ENCODE measurements around the gene RWDD3. TPM values are rescaled to one million over a fixed set of nuclear protein-coding genes. Genes with fewer than 3 reads are reported as not detected.

The RWDD3 gene
- total RNA-seq, 1 donor from 2014 or later, result 25.9 TPM

- DNase-seq (ENCODE audit: low spot score), result no peak
- no peak for ATAC-seq
- intact Hi-C loops (cut with DNase I), result no loop called here
Measured at GRCh38 chr1:95262913-95263312, 28.9 kb downstream of the RWDD3 start.

DNA sequence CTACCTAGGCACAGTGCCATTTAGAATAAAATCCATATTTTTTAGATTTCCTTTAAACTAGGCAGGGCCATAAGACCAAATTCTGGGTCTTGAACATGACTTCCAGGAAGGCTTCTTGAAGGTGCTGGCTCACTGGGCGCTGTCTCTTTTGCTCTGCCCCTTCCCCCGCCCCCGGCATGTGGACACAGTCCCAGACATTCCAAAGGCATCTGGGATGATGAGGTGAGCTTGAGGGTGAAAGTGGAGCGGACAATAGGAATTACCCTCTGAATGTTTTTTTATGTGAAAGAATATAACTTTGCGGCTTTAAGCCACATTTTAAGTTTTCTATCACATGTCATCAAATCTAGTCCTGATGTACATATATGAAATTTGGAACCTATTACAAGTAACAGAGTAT, 29.4 kb downstream of the RWDD3 start:
- intact Hi-C loops (cut with DNase I), result no loop called here

DNA sequence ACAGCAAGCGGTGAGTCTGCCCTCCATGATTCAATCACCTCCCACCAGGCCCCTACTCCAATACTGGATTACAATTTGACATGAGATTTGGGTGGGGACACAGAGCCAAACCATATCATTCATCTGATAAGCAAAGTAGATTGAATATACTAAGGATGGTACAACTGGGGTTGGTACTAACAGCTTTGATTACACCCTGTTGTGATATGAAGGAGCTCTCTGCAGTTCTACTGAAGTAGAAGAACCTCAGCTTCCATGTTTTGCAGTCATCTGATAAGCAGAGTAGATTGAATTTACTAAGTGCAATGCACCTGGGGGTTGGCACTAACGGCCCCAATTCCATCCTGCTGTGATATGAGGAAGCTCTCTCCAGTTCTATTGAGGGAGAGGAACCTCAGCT, 31.1 kb downstream of the RWDD3 start:
- DNase-seq (ENCODE audit: low spot score) (no peak), ATAC-seq (no peak)
- intact Hi-C loops (cut with DNase I), result loop anchor here (5.0 kb wide), 1 partner anchor 1188 kb away; no protein-coding TSS in a partner anchor

More for the DNA sequence above, 29.4 kb downstream of the RWDD3 start:
- DNase-seq (ENCODE audit: low spot score) (no peak), ATAC-seq (no peak)

- intact Hi-C loops (cut with DNase I), result no loop called here
- ATAC-seq (no peak), DNase-seq (ENCODE audit: low spot score) (no peak)
Measured at GRCh38 chr1:95276429-95276828, 42.4 kb downstream of the RWDD3 start.

DNA sequence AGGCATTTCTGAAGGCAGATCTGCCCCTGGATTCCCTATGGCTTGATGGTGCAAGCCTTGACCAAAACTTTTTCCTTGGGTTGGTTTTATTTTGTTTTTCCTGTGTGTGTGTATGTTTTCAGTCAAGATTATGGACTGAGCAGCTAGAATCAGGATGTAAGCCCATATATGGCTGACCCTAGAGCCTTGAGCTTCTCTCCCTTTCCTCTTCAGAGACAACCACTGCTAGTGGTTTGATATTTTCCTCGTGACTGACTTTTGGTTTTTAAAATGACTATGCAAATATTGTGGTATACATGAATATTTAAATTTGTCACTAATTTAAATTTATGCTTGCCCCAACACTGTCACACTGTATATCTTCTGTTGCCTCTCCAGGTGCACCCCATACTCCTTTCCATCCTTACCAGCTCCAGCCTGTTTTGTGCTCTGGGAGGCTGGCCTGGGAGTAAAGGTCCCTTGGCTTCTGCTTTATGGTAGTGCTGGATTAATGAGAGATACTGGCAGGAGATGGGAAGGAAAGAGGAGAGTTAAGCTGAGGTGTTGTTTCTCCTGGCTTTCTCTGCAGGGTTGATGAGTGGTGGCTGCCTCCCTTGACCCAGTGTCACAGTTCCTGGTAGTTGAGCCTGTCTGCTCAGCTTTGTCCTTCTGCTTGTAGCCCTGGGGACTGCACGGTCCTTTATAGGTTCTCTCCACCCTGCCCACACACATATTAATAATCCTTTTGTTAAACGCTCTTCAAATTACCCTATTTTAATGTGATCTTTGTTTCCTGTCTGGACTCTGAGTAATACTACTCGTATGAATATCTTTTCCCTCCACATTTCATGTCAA, 44.4 kb downstream of the RWDD3 start:
- intact Hi-C loops (cut with DNase I), result no loop called here
- DNase-seq (ENCODE audit: low spot score) (no peak), ATAC-seq (no peak)

- intact Hi-C loops (cut with DNase I), result no loop called here
- ATAC-seq (no peak), DNase-seq (ENCODE audit: low spot score) (no peak)
Measured at GRCh38 chr1:95281781-95282517, 47.9 kb downstream of the RWDD3 start.

GRCh38 chr1:95282518-95282895, 48.5 kb downstream of the RWDD3 start:
- intact Hi-C loops (cut with DNase I), result no loop called here
- ATAC-seq, result no peak
- no peak for DNase-seq (ENCODE audit: low spot score)

GRCh38 chr1:95284420-95284819, 50.4 kb downstream of the RWDD3 start:
- intact Hi-C loops (cut with DNase I), result no loop called here
- ATAC-seq (no peak), DNase-seq (ENCODE audit: low spot score) (no peak)

DNA sequence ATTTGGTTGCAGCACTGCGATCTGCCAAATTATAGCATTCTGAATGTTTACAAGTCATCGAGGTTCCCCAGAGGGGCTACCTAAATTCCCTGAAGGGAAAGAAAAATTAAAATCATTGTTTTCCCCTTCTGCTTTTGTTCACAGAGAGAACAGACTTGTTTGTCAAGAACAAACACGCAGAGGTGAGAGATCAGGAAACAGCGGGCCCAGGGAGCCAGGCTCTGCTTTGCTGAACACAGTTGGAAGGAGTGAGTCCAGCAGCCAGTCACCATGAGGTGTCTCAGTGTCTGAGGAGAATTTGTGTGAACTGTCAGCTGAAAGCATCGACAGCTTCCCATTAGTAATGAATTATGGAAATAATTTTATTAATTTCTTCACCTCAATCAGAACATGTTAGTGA, 52.5 kb downstream of the RWDD3 start:
- intact Hi-C loops (cut with DNase I), result no loop called here
- DNase-seq (ENCODE audit: low spot score) (no peak), ATAC-seq (no peak)

GRCh38 chr1:95287081-95287480, 53.1 kb downstream of the RWDD3 start:
- no peak for ATAC-seq
- intact Hi-C loops (cut with DNase I), result no loop called here
- no peak for DNase-seq (ENCODE audit: low spot score)

GRCh38 chr1:95287825-95288224, 53.8 kb downstream of the RWDD3 start:
- DNase-seq (ENCODE audit: low spot score) (no peak), ATAC-seq (no peak)
- intact Hi-C loops (cut with DNase I), result no loop called here

Other genes with a start within 250 kb of the RWDD3 start
- gene ALG14, start 161.3 kb upstream of the RWDD3 start, total RNA-seq, result 5.6 TPM
- 27.9 TPM for gene TLCD4, start 116.9 kb upstream of the RWDD3 start, total RNA-seq

Data from sciatic nerve (tissue), 2 donors.